HuH-7 (cell line): ENCODE data around the gene STAT3.

Experiments
- DNase-seq: peaks from one replicate; pipeline ENCODE4 v3.0.0; 2011; ENCODE audit warnings: low spot score

The STAT3 gene

GRCh38 chr17:42294469-42295398, 93.5 kb downstream of the STAT3 start:
- no peak for DNase-seq

GRCh38 chr17:42291129-42291528, 97.1 kb downstream of the STAT3 start:
- DNase-seq, result no peak

GRCh38 chr17:42290577-42290976, 97.7 kb downstream of the STAT3 start:
- DNase-seq, result no peak

- DNase-seq, result no peak
Measured at GRCh38 chr17:42289611-42290181, 98.5 kb downstream of the STAT3 start.

GRCh38 chr17:42288803-42289610, 99.2 kb downstream of the STAT3 start:
- no peak for DNase-seq

GRCh38 chr17:42287977-42288802, 100.1 kb downstream of the STAT3 start, which contains the start of gene STAT5A:
Gene STAT5A, plus strand, starts transcription at chr17:42288498. Its CDS starts 914 bp downstream, at chr17:42289412.
- DNase-seq, result peak; percentile 88

GRCh38 chr17:42287305-42287976, 100.8 kb downstream of the STAT3 start:
- DNase-seq, result no peak

- no peak for DNase-seq
Measured at GRCh38 chr17:42286411-42287221, 101.6 kb downstream of the STAT3 start.

- DNase-seq, result no peak
Measured at GRCh38 chr17:42285346-42286050, 102.7 kb downstream of the STAT3 start.

- DNase-seq, result no peak
Measured at GRCh38 chr17:42284566-42284965, 103.7 kb downstream of the STAT3 start.

- DNase-seq, result no peak
Measured at GRCh38 chr17:42284024-42284369, 104.2 kb downstream of the STAT3 start.

- DNase-seq, result no peak
Measured at GRCh38 chr17:42283241-42284023, 104.8 kb downstream of the STAT3 start.

- no peak for DNase-seq
Measured at GRCh38 chr17:42282478-42283080, 105.7 kb downstream of the STAT3 start.

- DNase-seq, result no peak
Measured at GRCh38 chr17:42281571-42282096, 106.6 kb downstream of the STAT3 start.

GRCh38 chr17:42279776-42280630, 108.2 kb downstream of the STAT3 start:
- DNase-seq, result no peak

- no peak for DNase-seq
Measured at GRCh38 chr17:42277342-42277712, 110.9 kb downstream of the STAT3 start.
